IgD-negative memory B cell (primary cell): ENCODE data around the gene CTNNA1. TPM values are rescaled to one million over a fixed set of nuclear protein-coding genes. Genes with fewer than 3 reads are reported as not detected.

ENCODE experiments used
- H3K27ac Mint-ChIP-seq, 3 donors: one replicate each; pipeline ENCODE4 v1.8.0; 2020 to 2022; ENCODE audit warnings: mild to moderate bottlenecking in 3 of 3, mixed read lengths in 3 of 3, moderate library complexity in 1 of 3
- H3K27me3 Mint-ChIP-seq: one replicate; pipeline ENCODE4 v1.8.0; 2021; ENCODE audit warnings: mixed read lengths
- H3K36me3 Mint-ChIP-seq: one replicate; pipeline ENCODE4 v1.8.0; 2020; ENCODE audit warnings: mild to moderate bottlenecking, mixed read lengths
- H3K4me1 Mint-ChIP-seq, 3 donors: one replicate each; pipeline ENCODE4 v1.8.0; 2020 to 2022; ENCODE audit warnings: mixed read lengths in 3 of 3, mild to moderate bottlenecking in 1 of 3
- H3K4me3 Mint-ChIP-seq, 4 donors: one replicate each; pipeline ENCODE4 v1.8.0; 2020 to 2022; ENCODE audit warnings: mild to moderate bottlenecking in 4 of 4, mixed read lengths in 4 of 4, moderate library complexity in 3 of 4
- H3K9me3 Mint-ChIP-seq, 3 donors: one replicate each; pipeline ENCODE4 v1.8.0; 2020 to 2021; ENCODE audit warnings: mixed read lengths in 3 of 3, mild to moderate bottlenecking in 1 of 3
- polyA plus RNA-seq: library from polyadenylated mRNA; unstranded; fragments of 300-500 nt; fragmentation: Illumina TruSeq; gene quantifications from one replicate; pipeline ENCODE4 v1.2.3, GENCODE V29; 2021

Gene CTNNA1
- polyA plus RNA-seq, 1 donor from 2014 or later = 21.4 TPM

GRCh38 chr5:138933522-138934290, 180.5 kb downstream of the CTNNA1 start:
- Mint-ChIP-seq H3K27ac (no peak overlapping the region), H3K36me3 (peaks cover 5% of the 10 kb centered on the region), H3K4me1 (peaks cover 0 to 2% (median 0%) of the 10 kb centered on the region in 3 donors), H3K9me3 (no peaks in the 10 kb centered on the region), H3K27me3 (no peaks in the 10 kb centered on the region), H3K4me3 (no peak overlapping the region)

GRCh38 chr5:138934971-138935370, 181.7 kb downstream of the CTNNA1 start:
- Mint-ChIP-seq H3K27me3 (no peaks in the 10 kb centered on the region), H3K27ac (no peak overlapping the region), H3K36me3 (peaks cover 3% of the 10 kb centered on the region), H3K4me1 (peaks cover 0 to 2% (median 0%) of the 10 kb centered on the region in 3 donors), H3K9me3 (no peaks in the 10 kb centered on the region), H3K4me3 (no peak overlapping the region)

- Mint-ChIP-seq H3K36me3 (peaks cover 4% of the 10 kb centered on the region), H3K9me3 (no peaks in the 10 kb centered on the region), H3K4me1 (peaks cover 0 to 2% (median 0%) of the 10 kb centered on the region in 3 donors), H3K27ac (no peak overlapping the region), H3K4me3 (no peak overlapping the region), H3K27me3 (no peaks in the 10 kb centered on the region)
Measured at GRCh38 chr5:138935466-138935865, 182.2 kb downstream of the CTNNA1 start.

- no peak overlapping the region for H3K27ac Mint-ChIP-seq
- no peak overlapping the region for H3K4me3 Mint-ChIP-seq
- H3K9me3 Mint-ChIP-seq = peaks cover 0 to 4% (median 0%) of the 10 kb centered on the region in 3 donors
- H3K36me3 Mint-ChIP-seq = peaks cover 4% of the 10 kb centered on the region
- H3K4me1 Mint-ChIP-seq = peaks cover 0 to 2% (median 0%) of the 10 kb centered on the region in 3 donors
- H3K27me3 Mint-ChIP-seq = no peaks in the 10 kb centered on the region
Measured at GRCh38 chr5:138936225-138936967, 183.2 kb downstream of the CTNNA1 start.

- Mint-ChIP-seq H3K9me3 (peaks cover 0 to 4% (median 0%) of the 10 kb centered on the region in 3 donors), H3K4me1 (peaks cover 0 to 2% (median 0%) of the 10 kb centered on the region in 3 donors), H3K27ac (no peak overlapping the region), H3K4me3 (no peak overlapping the region), H3K36me3 (peaks cover 4% of the 10 kb centered on the region), H3K27me3 (no peaks in the 10 kb centered on the region)
Measured at GRCh38 chr5:138936968-138937345, 183.7 kb downstream of the CTNNA1 start.

GRCh38 chr5:138937392-138938387, 184.5 kb downstream of the CTNNA1 start:
- Mint-ChIP-seq H3K4me3 (no peak overlapping the region), H3K27me3 (no peaks in the 10 kb centered on the region), H3K27ac (peak overlapping the region in 2 of 3 donors; percentile 40 to 58), H3K9me3 (peaks cover 0 to 4% (median 0%) of the 10 kb centered on the region in 3 donors), H3K36me3 (peaks cover 6% of the 10 kb centered on the region), H3K4me1 (peaks cover 0 to 2% (median 0%) of the 10 kb centered on the region in 3 donors)

- Mint-ChIP-seq H3K4me1 (peaks cover 0 to 2% (median 0%) of the 10 kb centered on the region in 3 donors), H3K4me3 (no peak overlapping the region), H3K36me3 (peaks cover 9% of the 10 kb centered on the region), H3K27ac (peak overlapping the region in 1 of 3 donors; percentile 5), H3K27me3 (no peaks in the 10 kb centered on the region), H3K9me3 (peaks cover 0 to 4% (median 0%) of the 10 kb centered on the region in 3 donors)
Measured at GRCh38 chr5:138938526-138938925, 185.3 kb downstream of the CTNNA1 start.

- Mint-ChIP-seq H3K9me3 (peaks cover 0 to 4% (median 0%) of the 10 kb centered on the region in 3 donors), H3K4me3 (no peak overlapping the region), H3K27me3 (no peaks in the 10 kb centered on the region), H3K36me3 (peaks cover 8% of the 10 kb centered on the region), H3K4me1 (peaks cover 0 to under 1% (median 0%) of the 10 kb centered on the region in 3 donors), H3K27ac (no peak overlapping the region)
Measured at GRCh38 chr5:138942066-138942465, 188.8 kb downstream of the CTNNA1 start.

- Mint-ChIP-seq H3K27ac (peak overlapping the region in 1 of 3 donors; percentile 45), H3K36me3 (peaks cover 11% of the 10 kb centered on the region)
Measured at GRCh38 chr5:138942861-138943260, 189.6 kb downstream of the CTNNA1 start.

GRCh38 chr5:138943599-138944173, 190.5 kb downstream of the CTNNA1 start:
- Mint-ChIP-seq H3K4me1 (no peaks in the 10 kb centered on the region), H3K9me3 (peaks cover 0 to 4% (median 0%) of the 10 kb centered on the region in 3 donors), H3K4me3 (no peak overlapping the region), H3K27me3 (no peaks in the 10 kb centered on the region), H3K36me3 (peaks cover 12% of the 10 kb centered on the region), H3K27ac (peak overlapping the region in 1 of 3 donors; percentile 73)

More at GRCh38 chr5:138942861-138943260, 189.6 kb downstream of the CTNNA1 start:
- Mint-ChIP-seq H3K27me3 (no peaks in the 10 kb centered on the region), H3K4me1 (no peaks in the 10 kb centered on the region), H3K9me3 (peaks cover 0 to 4% (median 0%) of the 10 kb centered on the region in 3 donors), H3K4me3 (no peak overlapping the region)

GRCh38 chr5:138944527-138945322, 191.5 kb downstream of the CTNNA1 start:
- H3K4me1 Mint-ChIP-seq = no peaks in the 10 kb centered on the region
- H3K27ac Mint-ChIP-seq = no peak overlapping the region
- peaks cover 12% of the 10 kb centered on the region for H3K36me3 Mint-ChIP-seq
- no peak overlapping the region for H3K4me3 Mint-ChIP-seq
- no peaks in the 10 kb centered on the region for H3K27me3 Mint-ChIP-seq
- H3K9me3 Mint-ChIP-seq = peaks cover 0 to 4% (median 0%) of the 10 kb centered on the region in 3 donors

GRCh38 chr5:138945421-138946240, 192.4 kb downstream of the CTNNA1 start:
- no peaks in the 10 kb centered on the region for H3K27me3 Mint-ChIP-seq
- H3K4me3 Mint-ChIP-seq = peak overlapping the region in 1 of 4 donors; percentile 51
- no peak overlapping the region for H3K27ac Mint-ChIP-seq
- peaks cover 0 to 4% (median 0%) of the 10 kb centered on the region in 3 donors for H3K9me3 Mint-ChIP-seq
- H3K36me3 Mint-ChIP-seq = peaks cover 11% of the 10 kb centered on the region
- H3K4me1 Mint-ChIP-seq = no peaks in the 10 kb centered on the region

GRCh38 chr5:138946241-138946623, 193.0 kb downstream of the CTNNA1 start:
- Mint-ChIP-seq H3K4me3 (no peak overlapping the region), H3K9me3 (no peaks in the 10 kb centered on the region), H3K4me1 (peaks cover 0 to 2% (median 0%) of the 10 kb centered on the region in 3 donors), H3K27ac (no peak overlapping the region), H3K27me3 (no peaks in the 10 kb centered on the region), H3K36me3 (peaks cover 11% of the 10 kb centered on the region)
